CD8-positive, alpha-beta memory T cell (primary cell): ENCODE results near the gene PDE4A. TPM values are rescaled to one million over a fixed set of nuclear protein-coding genes. Genes with fewer than 3 reads are reported as not detected.
"Not testable (repeated sequence)": the region's sequence is repeated elsewhere in the genome, so short reads cannot be mapped to it uniquely, and the experiment has no call there.

Experiments
- CTCF ChIA-PET: fragments of 350-600 bp; sonication (Branson Sonifier 250); formaldehyde crosslinking; loops from one replicate; lab custom pipeline; 2021; ENCODE audit warnings: antibody characterized with exemption; lab: Charles Lee
- POLR2A ChIA-PET: fragments of 350-600 bp; sonication (Branson Sonifier 250); formaldehyde crosslinking; loops from one replicate; lab custom pipeline; 2021; ENCODE audit warnings: antibody characterized with exemption; lab: Charles Lee
- DNase-seq, 5 donors: peaks; one replicate each; pipeline versions ENCODE4 v3.0.0 to v3.0.0-alpha.2; 2020 to 2022; ENCODE audit warnings: mixed read lengths in 1 of 5
- H3K27ac ChIP-seq: one replicate; pipeline ENCODE4 v1.7.0; 2013; ENCODE audit warnings: low read depth, mild to moderate bottlenecking, low read length, moderate library complexity
- H3K27me3 ChIP-seq: 2 replicates; pipeline ENCODE4 v1.7.0; 2013; ENCODE audit warnings: low read length, mild to moderate bottlenecking; ENCODE audit not compliant: insufficient read depth, poor library complexity, severe bottlenecking
- H3K36me3 ChIP-seq: 2 replicates; pipeline ENCODE4 v1.7.0; 2013; ENCODE audit warnings: mild to moderate bottlenecking, low read length, moderate library complexity; ENCODE audit not compliant: insufficient read depth
- H3K4me1 ChIP-seq: 2 replicates; pipeline ENCODE4 v1.7.0; 2013; ENCODE audit warnings: mild to moderate bottlenecking, low read length, moderate library complexity; ENCODE audit not compliant: insufficient read depth
- H3K4me3 ChIP-seq: 2 replicates; pipeline ENCODE4 v1.7.0; 2013; ENCODE audit warnings: mild to moderate bottlenecking, low read length
- H3K9me3 ChIP-seq: 2 replicates; pipeline ENCODE4 v1.7.0; 2013; ENCODE audit warnings: mild to moderate bottlenecking, low read length
- H3K27ac Mint-ChIP-seq, 8 donors: one replicate each; pipeline ENCODE4 v1.8.0; 2020 to 2021; ENCODE audit warnings: mixed read lengths in 8 of 8, mild to moderate bottlenecking in 6 of 8, inconsistent platforms in 3 of 8, moderate library complexity in 3 of 8
- H3K27me3 Mint-ChIP-seq, 2 donors: one replicate each; pipeline ENCODE4 v1.8.0; 2020 to 2021; ENCODE audit warnings: mixed read lengths in 2 of 2, mild to moderate bottlenecking in 1 of 2, moderate library complexity in 1 of 2
- H3K36me3 Mint-ChIP-seq, 3 donors: one replicate each; pipeline ENCODE4 v1.8.0; 2020 to 2021; ENCODE audit warnings: mixed read lengths in 3 of 3, inconsistent platforms in 1 of 3, mild to moderate bottlenecking in 1 of 3
- H3K4me1 Mint-ChIP-seq, 3 donors: one replicate each; pipeline ENCODE4 v1.8.0; 2020 to 2021; ENCODE audit warnings: mixed read lengths in 3 of 3, inconsistent platforms in 1 of 3, mild to moderate bottlenecking in 1 of 3
- H3K4me3 Mint-ChIP-seq, 7 donors: one replicate each; pipeline ENCODE4 v1.8.0; 2020 to 2021; ENCODE audit warnings: mixed read lengths in 7 of 7, mild to moderate bottlenecking in 6 of 7, moderate library complexity in 4 of 7, inconsistent platforms in 2 of 7
- H3K9me3 Mint-ChIP-seq, 5 donors: one replicate each; pipeline ENCODE4 v1.8.0; 2020 to 2022; ENCODE audit warnings: mixed read lengths in 5 of 5, mild to moderate bottlenecking in 3 of 5, moderate library complexity in 2 of 5, inconsistent platforms in 1 of 5
- polyA plus RNA-seq: library from polyadenylated mRNA; unstranded; fragments of 300-500 nt; fragmentation: Illumina TruSeq; gene quantifications from one replicate; pipeline ENCODE4 v1.2.3, GENCODE V29; 2021
- total RNA-seq, 2 experiments: library from RNA; stranded (reverse); gene quantifications; one replicate each; pipeline ENCODE4 v1.2.3, GENCODE V29; 2021

PDE4A gene
- total and polyA plus RNA-seq, 3 experiments from 2014 or later: 7.5 to 22.2 (median 21.6) TPM

- CTCF ChIA-PET: interaction anchor here (0.5 to 29.2 kb wide), 15 partner anchors 9 to 298 kb away, joined by 3 to 788 read pairs (median 3); partner anchors contain the start of genes ICAM1, MRPL4, PDE4A and QTRT1
- Histone ChIP-seq H3K27me3 (no peaks in the 10 kb centered on the region), H3K9me3 (no peaks in the 10 kb centered on the region), H3K4me1 (peaks cover 69% of the 10 kb centered on the region), H3K4me3 (peak within 1 kb of the TSS; percentile 99), H3K27ac (peak within 1 kb of the TSS; percentile 98), H3K36me3 (no peaks in the 10 kb centered on the region)
- H3K36me3 Mint-ChIP-seq: peaks cover 0 to 29% (median 0%) of the 10 kb centered on the region in 3 donors
- peaks cover 0 to 11% of the 10 kb centered on the region in 2 donors for H3K27me3 Mint-ChIP-seq
- peak within 1 kb of the TSS; percentile 88 to 99 (median 96) for H3K4me3 Mint-ChIP-seq
- peaks cover 60 to 84% (median 70%) of the 10 kb centered on the region in 3 donors for H3K4me1 Mint-ChIP-seq
- peak; percentile 96 to 98 (median 97) for DNase-seq
- POLR2A ChIA-PET: interaction anchor here (0.6 to 2.0 kb wide), 5 partner anchors 10 to 133 kb away, joined by 3 to 7 read pairs (median 5); partner anchors contain the start of gene TYK2
- H3K27ac Mint-ChIP-seq: peak within 1 kb of the TSS; percentile 97 to 100 (median 99)
- H3K9me3 Mint-ChIP-seq: no peaks in the 10 kb centered on the region
Observed at GRCh38 chr19:10403137-10404021, 17.0 kb upstream of the PDE4A start, which contains the start of gene CDC37. CDC37 (minus strand) TSS chr19:10403542; CDS start chr19:10403479, 63 bp downstream.

- H3K4me1 ChIP-seq: peaks cover 80% of the 10 kb centered on the region
- peak overlapping the region; percentile 98 for H3K27ac ChIP-seq
- H3K4me1 Mint-ChIP-seq: peaks cover 70 to 89% (median 79%) of the 10 kb centered on the region in 3 donors
- H3K27ac Mint-ChIP-seq: peak overlapping the region; percentile 96 to 100 (median 99)
- H3K27me3 Mint-ChIP-seq: peaks cover 0 to 11% of the 10 kb centered on the region in 2 donors
- peaks cover 0 to 20% (median 0%) of the 10 kb centered on the region in 3 donors for H3K36me3 Mint-ChIP-seq
- no peaks in the 10 kb centered on the region for H3K9me3 ChIP-seq
- peak overlapping the region; percentile 88 to 99 (median 96) for H3K4me3 Mint-ChIP-seq
- no peaks in the 10 kb centered on the region for H3K9me3 Mint-ChIP-seq
- no peaks in the 10 kb centered on the region for H3K27me3 ChIP-seq
- POLR2A ChIA-PET: interaction anchor here (0.6 to 2.5 kb wide), 6 partner anchors 11 to 297 kb away, joined by 3 to 9 read pairs (median 4); no protein-coding TSS in a partner anchor
- CTCF ChIA-PET: interaction anchor here (0.6 to 29.2 kb wide), 9 partner anchors 9 to 146 kb away, joined by 3 to 788 read pairs (median 4); partner anchors contain the start of genes ICAM1 and PDE4A
- H3K4me3 ChIP-seq: peak overlapping the region; percentile 99
- peak in 2 of 5 donors; percentile 41 to 45 for DNase-seq
- H3K36me3 ChIP-seq: no peaks in the 10 kb centered on the region
Observed at GRCh38 chr19:10404888-10405820, 15.2 kb upstream of the PDE4A start.

GRCh38 chr19:10406191-10406590, 14.1 kb upstream of the PDE4A start:
- peak overlapping the region; percentile 50 to 100 (median 98) for H3K27ac Mint-ChIP-seq

GRCh38 chr19:10407096-10407495, 13.2 kb upstream of the PDE4A start:
- POLR2A ChIA-PET: interaction anchor here (0.5 to 2.5 kb wide), 7 partner anchors 9 to 294 kb away, joined by 3 to 9 read pairs (median 5); partner anchors contain the start of gene QTRT1
- no peak for DNase-seq
- peaks cover 64% of the 10 kb centered on the region for H3K4me1 ChIP-seq
- H3K4me3 ChIP-seq: no peak overlapping the region
- no peaks in the 10 kb centered on the region for H3K27me3 ChIP-seq
- Mint-ChIP-seq H3K4me3 (peak overlapping the region; percentile 42 to 84 (median 64)), H3K9me3 (no peaks in the 10 kb centered on the region), H3K27me3 (peaks cover 0 to 11% of the 10 kb centered on the region in 2 donors), H3K36me3 (peaks cover 0 to 13% (median 0%) of the 10 kb centered on the region in 3 donors), H3K27ac (peak overlapping the region; percentile 84 to 100 (median 97)), H3K4me1 (peaks cover 69 to 87% (median 81%) of the 10 kb centered on the region in 3 donors)
- no peaks in the 10 kb centered on the region for H3K36me3 ChIP-seq
- H3K9me3 ChIP-seq: no peaks in the 10 kb centered on the region
- CTCF ChIA-PET: interaction anchor here (1.1 to 29.2 kb wide), 4 partner anchors 16 to 157 kb away, joined by 3 to 788 read pairs (median 8); partner anchors contain the start of gene PDE4A
- peak overlapping the region; percentile 1 for H3K27ac ChIP-seq

More at GRCh38 chr19:10406191-10406590, 14.1 kb upstream of the PDE4A start:
- H3K4me3 Mint-ChIP-seq: peak overlapping the region in 4 of 7 donors; percentile 44 to 85 (median 74)
- H3K4me1 ChIP-seq: peaks cover 73% of the 10 kb centered on the region
- H3K9me3 Mint-ChIP-seq: no peaks in the 10 kb centered on the region
- no peaks in the 10 kb centered on the region for H3K27me3 ChIP-seq
- CTCF ChIA-PET: interaction anchor here (1.1 to 29.2 kb wide), 7 partner anchors 10 to 148 kb away, joined by 3 to 788 read pairs (median 5); partner anchors contain the start of genes ICAM1 and PDE4A
- no peaks in the 10 kb centered on the region for H3K36me3 ChIP-seq
- no peak overlapping the region for H3K4me3 ChIP-seq
- H3K36me3 Mint-ChIP-seq: peaks cover 0 to 14% (median 0%) of the 10 kb centered on the region in 3 donors
- H3K27ac ChIP-seq: no peak overlapping the region
- no peaks in the 10 kb centered on the region for H3K9me3 ChIP-seq
- H3K4me1 Mint-ChIP-seq: peaks cover 69 to 87% (median 81%) of the 10 kb centered on the region in 3 donors
- POLR2A ChIA-PET: interaction anchor here (0.6 to 2.5 kb wide), 4 partner anchors 10 to 52 kb away, joined by 3 to 9 read pairs (median 6); no protein-coding TSS in a partner anchor
- H3K27me3 Mint-ChIP-seq: peaks cover 0 to 11% of the 10 kb centered on the region in 2 donors
- DNase-seq: no peak

GRCh38 chr19:10408511-10409283, 11.6 kb upstream of the PDE4A start:
- Mint-ChIP-seq H3K27me3 (peaks cover 0 to 5% of the 10 kb centered on the region in 2 donors), H3K27ac (peak overlapping the region; percentile 84 to 100 (median 91)), H3K4me3 (peak overlapping the region; percentile 54 to 84 (median 74)), H3K9me3 (no peaks in the 10 kb centered on the region), H3K36me3 (peaks cover 0 to 1% (median 0%) of the 10 kb centered on the region in 3 donors), H3K4me1 (peaks cover 64 to 85% (median 79%) of the 10 kb centered on the region in 3 donors)
- ChIA-PET POLR2A (interaction anchor here (0.5 to 1.5 kb wide), 4 partner anchors 9 to 156 kb away, joined by 3 to 6 read pairs (median 4); no protein-coding TSS in a partner anchor), CTCF (interaction anchor here (1.0 to 29.2 kb wide), 7 partner anchors 9 to 235 kb away, joined by 3 to 788 read pairs (median 4); partner anchors contain the start of genes ICAM1 and PDE4A)
- Histone ChIP-seq H3K27me3 (no peaks in the 10 kb centered on the region), H3K9me3 (no peaks in the 10 kb centered on the region), H3K4me1 (peaks cover 60% of the 10 kb centered on the region), H3K4me3 (peak overlapping the region; percentile 16), H3K27ac (peak overlapping the region; percentile 58), H3K36me3 (no peaks in the 10 kb centered on the region)
- DNase-seq: peak; percentile 33 to 71 (median 39)

- H3K27me3 ChIP-seq, H3K27ac ChIP-seq, POLR2A ChIA-PET, H3K27me3 Mint-ChIP-seq, H3K9me3 Mint-ChIP-seq, H3K36me3 ChIP-seq, DNase-seq, H3K36me3 Mint-ChIP-seq, H3K4me3 ChIP-seq, H3K9me3 ChIP-seq: not testable (repeated sequence)
- CTCF ChIA-PET: interaction anchor here (2.5 to 29.2 kb wide), 3 partner anchors 1 to 288 kb away, joined by 6 to 788 read pairs (median 788); partner anchors contain the start of genes CDC37 and PDE4A
- peaks cover 44% of the 10 kb centered on the region for H3K4me1 ChIP-seq
- Mint-ChIP-seq H3K27ac (peak overlapping the region in 5 of 8 donors; percentile 29 to 100 (median 40)), H3K4me3 (peak overlapping the region in 2 of 7 donors; percentile 3 to 9), H3K4me1 (peaks cover 58 to 72% (median 70%) of the 10 kb centered on the region in 3 donors)
Observed at GRCh38 chr19:10411224-10411623, 9.1 kb upstream of the PDE4A start.
